Endothelial cell (in vitro differentiated cells): ENCODE measurements around the gene SLC2A2. TPM values are rescaled to one million over a fixed set of nuclear protein-coding genes. Genes with fewer than 3 reads are reported as not detected.

ENCODE experiments used
- DNase-seq: peaks from one replicate; pipeline ENCODE4 v3.0.0; 2021; ENCODE audit warnings: low spot score
- H3K27ac Mint-ChIP-seq: one replicate; pipeline ENCODE4 v1.8.0; 2021; ENCODE audit warnings: mixed read lengths, inconsistent platforms; ENCODE audit not compliant: unreplicated experiment
- H3K27me3 Mint-ChIP-seq: one replicate; pipeline ENCODE4 v1.8.0; 2021; ENCODE audit warnings: mild to moderate bottlenecking, moderate library complexity, mixed read lengths, inconsistent platforms; ENCODE audit not compliant: unreplicated experiment
- H3K36me3 Mint-ChIP-seq: one replicate; pipeline ENCODE4 v1.8.0; 2021; ENCODE audit warnings: mild to moderate bottlenecking, low read depth, mixed read lengths, inconsistent platforms; ENCODE audit not compliant: unreplicated experiment
- H3K4me1 Mint-ChIP-seq: one replicate; pipeline ENCODE4 v1.8.0; 2021; ENCODE audit warnings: mild to moderate bottlenecking, mixed read lengths, inconsistent platforms; ENCODE audit not compliant: unreplicated experiment
- H3K4me3 Mint-ChIP-seq: one replicate; pipeline ENCODE4 v1.8.0; 2021; ENCODE audit warnings: mild to moderate bottlenecking, mixed read lengths, inconsistent platforms; ENCODE audit not compliant: unreplicated experiment
- H3K9me3 Mint-ChIP-seq: one replicate; pipeline ENCODE4 v1.8.0; 2021; ENCODE audit warnings: mixed read lengths, inconsistent platforms; ENCODE audit not compliant: unreplicated experiment
- CTCF ChIP-seq: fragments of 200-600 bp; sonication (generic); IDR thresholded peaks from one replicate; pipeline ENCODE4 v1.5.0; 2021; ENCODE audit warnings: antibody characterized with exemption; ENCODE audit not compliant: unreplicated experiment
- total RNA-seq: library from RNA; stranded (reverse); fragmentation: NEBNext Ultra II Directional; extraction: Animal tissue kit (Norgen Biotek cat#: 25700); gene quantifications from one replicate; pipeline ENCODE4 v1.2.1, GENCODE V29; 2021; ENCODE audit not compliant: unreplicated experiment

Gene SLC2A2
- total RNA-seq, 1 donor from 2014 or later = not detected

GRCh38 chr3:170953736-170954135 is 72.8 kb downstream of the SLC2A2 start:
- TF ChIP-seq CTCF = no peak
- Mint-ChIP-seq H3K27me3 (peaks cover 2% of the 10 kb centered on the region), H3K27ac (no peak overlapping the region), H3K4me1 (peaks cover 12% of the 10 kb centered on the region), H3K36me3 (no peaks in the 10 kb centered on the region), H3K4me3 (no peak overlapping the region), H3K9me3 (no peaks in the 10 kb centered on the region)
- DNase-seq = no peak

GRCh38 chr3:170953229-170953628 is 73.3 kb downstream of the SLC2A2 start:
- Mint-ChIP-seq H3K4me1 (peaks cover 12% of the 10 kb centered on the region), H3K4me3 (no peak overlapping the region)

GRCh38 chr3:170949211-170949610 is 77.3 kb downstream of the SLC2A2 start:
- no peak for TF ChIP-seq CTCF
- H3K4me1 Mint-ChIP-seq = peaks cover 6% of the 10 kb centered on the region
- H3K9me3 Mint-ChIP-seq = no peaks in the 10 kb centered on the region
- no peak overlapping the region for H3K4me3 Mint-ChIP-seq
- H3K36me3 Mint-ChIP-seq = no peaks in the 10 kb centered on the region
- peaks cover under 1% of the 10 kb centered on the region for H3K27me3 Mint-ChIP-seq
- H3K27ac Mint-ChIP-seq = no peak overlapping the region
- DNase-seq = no peak

More at GRCh38 chr3:170953229-170953628, 73.3 kb downstream of the SLC2A2 start:
- H3K27ac Mint-ChIP-seq = no peak overlapping the region
- no peaks in the 10 kb centered on the region for H3K9me3 Mint-ChIP-seq
- peaks cover 2% of the 10 kb centered on the region for H3K27me3 Mint-ChIP-seq
- no peak for DNase-seq
- H3K36me3 Mint-ChIP-seq = no peaks in the 10 kb centered on the region
- TF ChIP-seq CTCF = no peak

GRCh38 chr3:170947018-170947769 is 79.3 kb downstream of the SLC2A2 start:
- DNase-seq = no peak
- Mint-ChIP-seq H3K27ac (no peak overlapping the region), H3K36me3 (no peaks in the 10 kb centered on the region), H3K9me3 (no peaks in the 10 kb centered on the region), H3K4me1 (no peaks in the 10 kb centered on the region), H3K4me3 (no peak overlapping the region), H3K27me3 (peaks cover 2% of the 10 kb centered on the region)
- no peak for TF ChIP-seq CTCF

Other genes with a start within 250 kb of the SLC2A2 start
- 22.0 TPM for gene RPL22L1, start 156.5 kb downstream of the SLC2A2 start, total RNA-seq
- 1.3 TPM for gene EIF5A2, start 118.1 kb downstream of the SLC2A2 start, total RNA-seq